Cardiac muscle cell (in vitro differentiated cells and primary cell): ENCODE results near the gene CHST13. TPM values are rescaled to one million over a fixed set of nuclear protein-coding genes. Genes with fewer than 3 reads are reported as not detected.

Source experiments
- DNase-seq, 2 donors: peaks; one replicate each; pipeline versions ENCODE4 v3.0.0 to v3.0.0-alpha.2; 2010 to 2017; ENCODE audit warnings: low read depth in 1 of 2, low spot score in 1 of 2
- H3K27ac ChIP-seq: fragments of 200-600 bp; sonication (generic); 2 replicates; pipeline ENCODE4 v1.5.1; 2016
- H3K27me3 ChIP-seq: fragments of 200-600 bp; sonication (generic); 2 replicates; pipeline ENCODE4 v1.6.0; 2016; ENCODE audit warnings: control low read depth
- H3K36me3 ChIP-seq: fragments of 200-600 bp; sonication (generic); 2 replicates; pipeline ENCODE4 v1.5.1; 2016; ENCODE audit warnings: control low read depth
- H3K4me1 ChIP-seq: fragments of 200-600 bp; sonication (generic); 2 replicates; pipeline ENCODE4 v1.8.1; 2017; ENCODE audit warnings: low read depth, mild to moderate bottlenecking, mixed run types
- H3K4me3 ChIP-seq: fragments of 200-600 bp; sonication (generic); 2 replicates; pipeline ENCODE4 v1.5.1; 2016; ENCODE audit warnings: mild to moderate bottlenecking
- H3K9me3 ChIP-seq: fragments of 200-600 bp; sonication (generic); 2 replicates; pipeline ENCODE4 v1.5.1; 2017; ENCODE audit warnings: low read depth, mild to moderate bottlenecking, control low read depth
- polyA plus RNA-seq: library from polyadenylated mRNA; unstranded; fragments of >200 nt; fragmentation: Nextera tagmentation; extraction: Ambion mirVana; gene quantifications from 2 replicates; pipeline ENCODE4 v1.2.1, GENCODE V29; 2016
- total RNA-seq: library from RNA; depleted of rRNA; stranded (reverse); fragments of >200 nt; gene quantifications from 2 replicates; pipeline ENCODE4 v1.2.3, GENCODE V29; 2016
- TF ChIP-seq, protein P1 (sequence below): IDR thresholded peaks from 2 replicates; pipeline ENCODE4 v1.5.1; 2012; ENCODE audit warnings: low read depth, mild to moderate bottlenecking, low read length

CHST13 gene
- total and polyA plus RNA-seq, 2 experiments from 2014 or later: 0.89 to 1.8 TPM

DNA sequence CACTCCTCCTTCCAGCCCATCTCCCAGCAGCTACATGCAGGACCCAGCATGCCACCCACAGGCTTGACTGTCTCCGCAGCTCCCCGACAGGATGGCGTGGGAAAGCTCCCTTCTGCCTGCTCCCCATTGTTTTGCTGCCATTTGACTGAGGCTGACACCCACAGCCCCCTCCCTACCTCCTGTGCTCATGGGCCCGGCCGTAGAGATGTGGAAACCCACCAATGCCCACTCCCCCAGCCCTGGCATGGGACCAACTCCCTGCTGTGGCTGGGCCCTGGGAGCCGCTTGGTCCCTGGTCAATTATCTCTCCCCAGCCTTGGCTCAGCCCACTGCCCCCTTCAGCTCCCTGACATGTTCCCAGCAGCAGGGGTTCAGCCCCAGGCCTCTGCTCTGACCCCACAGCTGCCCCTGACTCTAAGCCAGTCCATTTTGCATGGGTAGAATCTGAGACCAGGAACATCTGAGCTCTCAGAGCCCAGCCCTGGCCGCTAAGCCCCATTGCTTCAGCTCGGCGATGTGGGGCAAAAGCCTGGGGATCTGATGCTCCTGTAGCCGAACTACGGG is 26.6 kb downstream of the CHST13 start:
- no peak overlapping the region for H3K27ac ChIP-seq
- TF ChIP-seq, protein P1, sequence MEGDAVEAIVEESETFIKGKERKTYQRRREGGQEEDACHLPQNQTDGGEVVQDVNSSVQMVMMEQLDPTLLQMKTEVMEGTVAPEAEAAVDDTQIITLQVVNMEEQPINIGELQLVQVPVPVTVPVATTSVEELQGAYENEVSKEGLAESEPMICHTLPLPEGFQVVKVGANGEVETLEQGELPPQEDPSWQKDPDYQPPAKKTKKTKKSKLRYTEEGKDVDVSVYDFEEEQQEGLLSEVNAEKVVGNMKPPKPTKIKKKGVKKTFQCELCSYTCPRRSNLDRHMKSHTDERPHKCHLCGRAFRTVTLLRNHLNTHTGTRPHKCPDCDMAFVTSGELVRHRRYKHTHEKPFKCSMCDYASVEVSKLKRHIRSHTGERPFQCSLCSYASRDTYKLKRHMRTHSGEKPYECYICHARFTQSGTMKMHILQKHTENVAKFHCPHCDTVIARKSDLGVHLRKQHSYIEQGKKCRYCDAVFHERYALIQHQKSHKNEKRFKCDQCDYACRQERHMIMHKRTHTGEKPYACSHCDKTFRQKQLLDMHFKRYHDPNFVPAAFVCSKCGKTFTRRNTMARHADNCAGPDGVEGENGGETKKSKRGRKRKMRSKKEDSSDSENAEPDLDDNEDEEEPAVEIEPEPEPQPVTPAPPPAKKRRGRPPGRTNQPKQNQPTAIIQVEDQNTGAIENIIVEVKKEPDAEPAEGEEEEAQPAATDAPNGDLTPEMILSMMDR: no peak
- peaks cover 6% of the 10 kb centered on the region for H3K4me1 ChIP-seq
- H3K4me3 ChIP-seq: no peak overlapping the region
- no peaks in the 10 kb centered on the region for H3K36me3 ChIP-seq
- DNase-seq: no peak
- no peaks in the 10 kb centered on the region for H3K9me3 ChIP-seq
- H3K27me3 ChIP-seq: no peaks in the 10 kb centered on the region

DNA sequence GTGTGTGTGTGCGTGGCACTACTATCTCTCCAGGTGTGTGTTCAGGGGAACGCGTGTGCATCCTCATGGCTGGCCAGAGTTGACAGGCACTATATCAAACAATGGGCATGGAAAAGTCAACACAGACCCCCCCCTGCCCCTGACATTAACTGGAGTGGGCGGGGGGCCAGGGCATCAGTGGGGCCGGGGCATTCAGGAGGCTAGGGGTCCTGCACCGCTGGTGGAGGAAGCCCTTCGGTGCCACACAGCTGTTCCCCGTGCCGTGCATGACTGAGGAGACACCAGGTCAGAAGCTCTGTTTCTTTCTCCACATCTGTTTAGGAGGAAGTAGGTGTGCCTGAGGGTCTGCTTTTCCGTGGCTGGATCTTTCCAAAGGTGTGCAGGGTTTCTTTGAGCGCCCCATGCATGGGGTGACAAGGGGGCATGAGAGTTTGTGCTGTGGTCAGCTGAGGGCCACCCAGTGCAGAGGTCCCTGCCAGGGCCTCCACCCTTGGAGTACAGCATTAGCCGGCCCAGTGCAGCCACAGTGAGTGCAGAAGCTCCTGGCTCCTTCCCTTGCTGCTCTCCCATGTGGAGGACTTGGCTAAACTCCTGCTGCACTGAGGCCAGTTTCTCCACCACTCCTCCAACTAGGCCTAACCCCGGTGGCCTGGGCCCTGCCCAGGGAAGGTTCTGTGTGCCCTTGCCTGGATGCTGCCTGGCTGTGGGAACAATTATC is 27.3 kb downstream of the CHST13 start:
- H3K36me3 ChIP-seq: no peaks in the 10 kb centered on the region
- TF ChIP-seq, protein P1: no peak
- no peaks in the 10 kb centered on the region for H3K9me3 ChIP-seq
- no peak overlapping the region for H3K4me3 ChIP-seq
- DNase-seq: no peak
- no peaks in the 10 kb centered on the region for H3K27me3 ChIP-seq
- peaks cover 6% of the 10 kb centered on the region for H3K4me1 ChIP-seq
- H3K27ac ChIP-seq: no peak overlapping the region

DNA sequence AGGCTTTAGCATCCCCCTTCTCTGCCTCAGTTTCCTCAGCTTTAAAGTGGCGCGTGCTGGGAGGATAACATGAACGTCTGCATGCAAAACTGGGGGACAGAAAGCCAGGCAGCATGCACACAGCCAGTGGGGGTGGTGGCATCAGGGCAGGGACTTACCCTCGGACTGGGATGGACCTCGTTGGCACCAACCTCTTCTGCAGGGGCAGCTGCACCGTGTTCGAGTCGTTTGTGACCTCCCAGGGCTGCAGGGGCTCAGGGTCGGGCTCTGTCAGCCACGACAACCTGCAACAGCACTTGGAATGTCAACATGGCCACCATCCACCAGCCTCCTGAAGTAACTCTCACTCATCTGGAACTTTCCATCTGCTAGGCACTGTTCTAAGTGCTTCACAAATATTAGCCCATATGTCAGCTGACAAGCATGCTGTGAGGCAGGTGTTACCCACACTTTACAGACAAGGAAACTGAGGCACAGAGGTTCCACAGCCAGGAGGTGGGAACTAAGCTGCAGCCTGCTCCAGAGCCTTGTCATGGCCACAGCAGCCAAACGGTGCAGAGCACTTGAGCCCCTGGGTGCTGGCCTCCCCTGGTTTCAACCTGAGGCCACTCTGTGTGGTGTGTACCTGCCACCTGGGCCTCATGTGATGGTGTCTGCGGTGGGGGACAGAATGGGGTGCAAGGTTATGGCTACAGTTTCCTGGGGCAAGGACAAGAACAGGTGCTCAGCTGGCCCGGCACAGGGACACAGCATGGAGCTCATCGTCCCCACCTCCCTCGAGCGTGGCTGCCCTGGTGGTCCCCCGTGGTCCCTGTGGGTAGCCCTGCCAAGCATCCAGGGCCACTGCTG is 28.1 kb downstream of the CHST13 start:
- no peak for DNase-seq
- H3K27ac ChIP-seq: no peak overlapping the region
- no peaks in the 10 kb centered on the region for H3K36me3 ChIP-seq
- H3K27me3 ChIP-seq: no peaks in the 10 kb centered on the region
- no peaks in the 10 kb centered on the region for H3K9me3 ChIP-seq
- H3K4me3 ChIP-seq: no peak overlapping the region
- peaks cover 6% of the 10 kb centered on the region for H3K4me1 ChIP-seq
- TF ChIP-seq, protein P1: no peak

DNA sequence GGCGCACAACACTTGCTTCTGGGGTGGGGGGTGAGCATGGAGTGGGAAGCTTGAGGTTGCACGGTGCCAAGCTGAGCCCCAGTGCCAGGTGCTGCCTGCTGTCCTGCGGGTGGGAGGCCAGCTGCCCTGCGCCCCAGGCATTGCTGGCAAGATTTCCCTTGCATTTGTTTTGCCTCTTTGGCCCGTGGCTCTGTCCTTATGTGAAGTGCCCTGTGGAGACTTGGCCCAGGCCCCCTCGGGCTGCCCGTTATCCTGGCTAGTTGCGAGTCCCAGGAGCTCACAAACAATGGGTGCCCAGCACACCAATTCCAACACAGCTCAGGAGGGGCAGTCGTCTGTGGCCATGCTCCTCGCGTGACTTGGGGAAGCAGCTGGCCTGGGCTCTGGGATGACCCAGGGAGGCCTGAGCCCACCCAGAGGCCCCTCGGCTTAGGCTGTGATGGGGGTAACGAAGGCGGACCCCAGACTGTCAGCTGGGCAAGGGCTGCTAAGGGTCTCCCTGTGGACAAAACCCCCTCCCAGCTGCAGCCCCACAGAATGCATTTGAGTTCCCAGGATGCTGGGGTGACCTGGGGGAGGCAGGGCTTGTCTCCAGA is 28.8 kb downstream of the CHST13 start:
- Histone ChIP-seq H3K9me3 (no peaks in the 10 kb centered on the region), H3K27ac (no peak overlapping the region), H3K36me3 (no peaks in the 10 kb centered on the region), H3K4me1 (no peaks in the 10 kb centered on the region), H3K27me3 (no peaks in the 10 kb centered on the region), H3K4me3 (no peak overlapping the region)
- TF ChIP-seq, protein P1: no peak
- no peak for DNase-seq

DNA sequence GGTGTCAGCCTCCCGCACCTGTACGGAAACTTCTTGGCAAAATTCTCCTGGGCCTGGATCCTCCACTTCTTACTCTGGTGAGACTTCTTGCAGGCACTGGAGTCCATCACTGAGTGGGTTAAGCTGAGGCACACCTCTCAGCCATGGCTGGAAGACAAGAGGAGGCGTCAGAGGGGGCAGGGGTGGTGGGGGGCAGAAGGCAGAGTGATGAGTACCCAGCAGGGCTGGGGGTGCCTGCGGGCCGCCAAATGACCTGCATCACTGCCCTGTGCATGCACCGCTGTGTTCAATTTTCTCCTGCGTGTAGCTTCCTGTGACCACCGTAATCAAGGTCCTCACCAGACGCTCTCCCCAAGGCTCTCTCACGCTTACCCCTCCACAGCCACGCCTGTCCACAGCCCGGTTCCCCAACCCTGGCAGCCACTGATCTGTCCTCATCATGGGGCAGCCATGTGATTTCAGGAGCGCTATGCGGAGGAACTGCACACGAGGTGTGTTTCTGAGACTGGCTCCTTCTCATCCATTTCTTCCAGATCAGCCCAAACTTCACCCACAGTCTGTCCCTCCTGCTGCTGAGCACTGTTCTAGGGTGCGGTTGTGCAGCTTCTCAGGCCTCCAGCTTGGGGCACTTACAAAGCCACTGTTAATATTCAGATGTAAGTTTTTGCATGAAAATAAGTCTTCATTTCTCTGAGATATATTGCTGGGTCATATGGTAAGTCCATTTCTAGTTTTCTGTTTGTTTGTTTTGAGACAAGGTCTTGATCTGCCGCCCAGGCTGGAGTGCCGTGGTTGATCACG is 29.5 kb downstream of the CHST13 start:
- no peaks in the 10 kb centered on the region for H3K9me3 ChIP-seq
- no peaks in the 10 kb centered on the region for H3K36me3 ChIP-seq
- no peak overlapping the region for H3K4me3 ChIP-seq
- no peak for DNase-seq
- no peak overlapping the region for H3K27ac ChIP-seq
- H3K27me3 ChIP-seq: no peaks in the 10 kb centered on the region
- no peaks in the 10 kb centered on the region for H3K4me1 ChIP-seq
- TF ChIP-seq, protein P1: no peak
